GM18520 (cell line): ENCODE measurements around the gene SLC12A9.
A peak's percentile ranks its signal among the peaks of the same experiment; 100 is the strongest.

ENCODE experiments used
- ATAC-seq: cut with Tn5 transposase; IDR thresholded peaks from one replicate; pipeline ENCODE4 v1.9.1; 2021; ENCODE audit not compliant: unreplicated experiment

The SLC12A9 gene

GRCh38 chr7:100860702-100861615, 8.4 kb downstream of the SLC12A9 start:
- no peak for ATAC-seq

GRCh38 chr7:100861616-100861985, 9.1 kb downstream of the SLC12A9 start:
- no peak for ATAC-seq

GRCh38 chr7:100863406-100863950, 11.0 kb downstream of the SLC12A9 start:
- no peak for ATAC-seq

GRCh38 chr7:100864263-100864845, 11.8 kb downstream of the SLC12A9 start:
- no peak for ATAC-seq

- ATAC-seq = no peak
Measured at GRCh38 chr7:100865372-100865911, 12.9 kb downstream of the SLC12A9 start.

- no peak for ATAC-seq
Measured at GRCh38 chr7:100865938-100866728, 13.6 kb downstream of the SLC12A9 start.

GRCh38 chr7:100866729-100867039, 14.2 kb downstream of the SLC12A9 start:
- ATAC-seq = no peak

- no peak for ATAC-seq
Measured at GRCh38 chr7:100867040-100867775, 14.7 kb downstream of the SLC12A9 start, which contains the start of gene TRIP6. TSS of gene TRIP6 (plus strand) at chr7:100867387. CDS start at chr7:100867498, 111 bp downstream.

GRCh38 chr7:100867776-100868485, 15.4 kb downstream of the SLC12A9 start:
- no peak for ATAC-seq

- no peak for ATAC-seq
Measured at GRCh38 chr7:100873599-100874299, 21.2 kb downstream of the SLC12A9 start.

- ATAC-seq = no peak
Measured at GRCh38 chr7:100874300-100874576, 21.7 kb downstream of the SLC12A9 start.

- peak; percentile 83 for ATAC-seq
Measured at GRCh38 chr7:100874577-100875355, 22.3 kb downstream of the SLC12A9 start, which contains the start of gene SRRT. TSS of gene SRRT (plus strand) at chr7:100875103. CDS start at chr7:100875591, 488 bp downstream.

GRCh38 chr7:100875356-100875751, 22.8 kb downstream of the SLC12A9 start:
- ATAC-seq = peak; percentile 2

- ATAC-seq = no peak
Measured at GRCh38 chr7:100878013-100878412, 25.5 kb downstream of the SLC12A9 start.

GRCh38 chr7:100878685-100879084, 26.2 kb downstream of the SLC12A9 start:
- ATAC-seq = no peak

- ATAC-seq = no peak
Measured at GRCh38 chr7:100879685-100880261, 27.3 kb downstream of the SLC12A9 start.

GRCh38 chr7:100880645-100881044, 28.1 kb downstream of the SLC12A9 start:
- ATAC-seq = no peak

- no peak for ATAC-seq
Measured at GRCh38 chr7:100881136-100881535, 28.6 kb downstream of the SLC12A9 start.
